ENCODE data around the gene GPR146.

- TF ChIP-seq, protein P1, sequence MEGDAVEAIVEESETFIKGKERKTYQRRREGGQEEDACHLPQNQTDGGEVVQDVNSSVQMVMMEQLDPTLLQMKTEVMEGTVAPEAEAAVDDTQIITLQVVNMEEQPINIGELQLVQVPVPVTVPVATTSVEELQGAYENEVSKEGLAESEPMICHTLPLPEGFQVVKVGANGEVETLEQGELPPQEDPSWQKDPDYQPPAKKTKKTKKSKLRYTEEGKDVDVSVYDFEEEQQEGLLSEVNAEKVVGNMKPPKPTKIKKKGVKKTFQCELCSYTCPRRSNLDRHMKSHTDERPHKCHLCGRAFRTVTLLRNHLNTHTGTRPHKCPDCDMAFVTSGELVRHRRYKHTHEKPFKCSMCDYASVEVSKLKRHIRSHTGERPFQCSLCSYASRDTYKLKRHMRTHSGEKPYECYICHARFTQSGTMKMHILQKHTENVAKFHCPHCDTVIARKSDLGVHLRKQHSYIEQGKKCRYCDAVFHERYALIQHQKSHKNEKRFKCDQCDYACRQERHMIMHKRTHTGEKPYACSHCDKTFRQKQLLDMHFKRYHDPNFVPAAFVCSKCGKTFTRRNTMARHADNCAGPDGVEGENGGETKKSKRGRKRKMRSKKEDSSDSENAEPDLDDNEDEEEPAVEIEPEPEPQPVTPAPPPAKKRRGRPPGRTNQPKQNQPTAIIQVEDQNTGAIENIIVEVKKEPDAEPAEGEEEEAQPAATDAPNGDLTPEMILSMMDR (IDR thresholded peaks at IDR 0.05), result no peak
- TF ChIP-seq POLR2A (IDR thresholded peaks at IDR 0.05), result no peak
These were observed 15.3 kb upstream of the GPR146 start for GRCh38 chr7:1028775-1029636.
